Breast epithelium (tissue), 4 donors: ENCODE results near the gene TMEM161A. TPM values are rescaled to one million over a fixed set of nuclear protein-coding genes. Genes with fewer than 3 reads are reported as not detected.

ENCODE experiments used
- DNase-seq, 2 donors: peaks; one replicate each; pipeline ENCODE4 v3.0.0-alpha.2; 2019; ENCODE audit warnings: low spot score in 2 of 2
- H3K27ac ChIP-seq, 2 donors: fragments of 200-600 bp; sonication (generic) in 1 of 2; one replicate each; pipeline ENCODE4 v1.5.1; 2016 to 2019; ENCODE audit warnings: mild to moderate bottlenecking in 1 of 2
- H3K27me3 ChIP-seq, 2 donors: fragments of 200-600 bp; sonication (generic) in 1 of 2; one replicate each; pipeline versions ENCODE4 v1.5.1 to v1.6.0; 2017 to 2019; ENCODE audit warnings: control low read depth in 1 of 2, mild to moderate bottlenecking in 1 of 2
- H3K36me3 ChIP-seq: fragments of 200-600 bp; one replicate; pipeline ENCODE4 v1.5.1; 2019
- H3K4me1 ChIP-seq, 2 donors: fragments of 200-600 bp; sonication (generic); one replicate each; pipeline ENCODE4 v1.5.1; 2016 to 2019; ENCODE audit warnings: control low read depth in 1 of 2
- H3K4me3 ChIP-seq, 3 donors: fragments of 200-600 bp; sonication (generic); 1 replicate in 2 of 3; 2 replicates in 1 of 3; pipeline ENCODE4 v1.5.1; 2016 to 2019; ENCODE audit warnings: mild to moderate bottlenecking in 3 of 3, moderate library complexity in 2 of 3
- H3K9me3 ChIP-seq, 2 donors: fragments of 200-600 bp; sonication (generic) in 1 of 2; one replicate each; pipeline ENCODE4 v1.5.1; 2016 to 2019; ENCODE audit warnings: control low read depth in 1 of 2
- CTCF ChIP-seq, 3 donors: fragments of 450-650 bp; IDR thresholded peaks; one replicate each; pipeline ENCODE4 v1.5.1; 2016 to 2017; ENCODE audit warnings: antibody characterized with exemption in 3 of 3, mild to moderate bottlenecking in 3 of 3, moderate library complexity in 3 of 3
- POLR2A ChIP-seq: fragments of 450-650 bp; IDR thresholded peaks from one replicate; pipeline ENCODE4 v1.6.1; 2016; ENCODE audit warnings: antibody characterized with exemption, mild to moderate bottlenecking, moderate library complexity
- POLR2AphosphoS5 ChIP-seq, 3 donors: sonication (generic); formaldehyde crosslinking; IDR thresholded peaks; one replicate each; pipeline ENCODE4 v1.6.1; 2017; ENCODE audit warnings: antibody characterized with exemption in 3 of 3
- intact Hi-C: fragments of 100-400 bp; cut with DNase I; formaldehyde crosslinking; loops from one replicate; pipeline ENCODE4 v1.15.1; 2023; ENCODE audit warnings: low total_unique reads
- total RNA-seq, 3 donors: library from RNA; depleted of rRNA; stranded (reverse); fragments of >200 nt; gene quantifications; one replicate each; pipeline ENCODE4 v1.1.0, GENCODE V29; 2016

The TMEM161A gene
- total RNA-seq, 3 donors from 2014 or later = 13.8 to 20.3 (median 18.0) TPM

GRCh38 chr19:19077103-19077502 lies 61.2 kb downstream of the TMEM161A start:
- H3K27ac ChIP-seq = no peak overlapping the region
- no peak for TF ChIP-seq POLR2A
- DNase-seq = no peak
- intact Hi-C loops = no loop called here
- H3K4me1 ChIP-seq = no peaks in the 10 kb centered on the region
- no peaks in the 10 kb centered on the region for H3K27me3 ChIP-seq
- H3K36me3 ChIP-seq = no peaks in the 10 kb centered on the region
- H3K4me3 ChIP-seq = no peak overlapping the region
- no peaks in the 10 kb centered on the region for H3K9me3 ChIP-seq

- Histone ChIP-seq H3K4me3 (no peak overlapping the region), H3K4me1 (no peaks in the 10 kb centered on the region), H3K27ac (no peak overlapping the region), H3K9me3 (no peaks in the 10 kb centered on the region), H3K27me3 (no peaks in the 10 kb centered on the region), H3K36me3 (no peaks in the 10 kb centered on the region)
- intact Hi-C loops = no loop called here
- DNase-seq = no peak
- TF ChIP-seq POLR2AphosphoS5 (IDR thresholded peaks at IDR 0.05) (no peak), CTCF (IDR thresholded peaks at IDR 0.05) (no peak), POLR2A (no peak)
Observed at GRCh38 chr19:19076476-19076875, 61.8 kb downstream of the TMEM161A start.

DNA sequence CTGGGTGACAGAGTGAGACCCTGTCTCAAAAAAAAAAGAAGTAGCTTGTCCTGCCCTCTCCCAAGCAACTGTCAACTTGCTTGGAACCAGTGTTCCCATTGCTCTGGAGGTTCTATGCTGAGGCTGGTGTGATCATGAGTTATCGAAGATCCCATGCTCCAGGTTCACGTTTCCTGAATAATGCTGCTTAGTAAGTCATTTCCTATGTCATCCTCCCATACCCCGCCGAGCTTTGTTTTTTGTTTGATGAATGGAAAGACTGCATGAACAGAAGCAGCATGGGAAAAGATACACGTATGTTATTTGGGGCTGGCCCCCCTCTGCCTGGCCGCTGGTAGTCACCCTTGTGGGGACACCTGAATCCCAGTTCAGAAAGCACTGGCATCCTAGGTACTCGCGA lies 63.2 kb downstream of the TMEM161A start:
- DNase-seq = no peak
- H3K27ac ChIP-seq = no peak overlapping the region
- intact Hi-C loops = no loop called here
- no peaks in the 10 kb centered on the region for H3K27me3 ChIP-seq
- no peak overlapping the region for H3K4me3 ChIP-seq
- H3K36me3 ChIP-seq = no peaks in the 10 kb centered on the region
- no peaks in the 10 kb centered on the region for H3K9me3 ChIP-seq
- no peak for TF ChIP-seq POLR2AphosphoS5 (IDR thresholded peaks at IDR 0.05)
- no peak for TF ChIP-seq CTCF (IDR thresholded peaks at IDR 0.05)
- TF ChIP-seq POLR2A = no peak
- no peaks in the 10 kb centered on the region for H3K4me1 ChIP-seq

DNA sequence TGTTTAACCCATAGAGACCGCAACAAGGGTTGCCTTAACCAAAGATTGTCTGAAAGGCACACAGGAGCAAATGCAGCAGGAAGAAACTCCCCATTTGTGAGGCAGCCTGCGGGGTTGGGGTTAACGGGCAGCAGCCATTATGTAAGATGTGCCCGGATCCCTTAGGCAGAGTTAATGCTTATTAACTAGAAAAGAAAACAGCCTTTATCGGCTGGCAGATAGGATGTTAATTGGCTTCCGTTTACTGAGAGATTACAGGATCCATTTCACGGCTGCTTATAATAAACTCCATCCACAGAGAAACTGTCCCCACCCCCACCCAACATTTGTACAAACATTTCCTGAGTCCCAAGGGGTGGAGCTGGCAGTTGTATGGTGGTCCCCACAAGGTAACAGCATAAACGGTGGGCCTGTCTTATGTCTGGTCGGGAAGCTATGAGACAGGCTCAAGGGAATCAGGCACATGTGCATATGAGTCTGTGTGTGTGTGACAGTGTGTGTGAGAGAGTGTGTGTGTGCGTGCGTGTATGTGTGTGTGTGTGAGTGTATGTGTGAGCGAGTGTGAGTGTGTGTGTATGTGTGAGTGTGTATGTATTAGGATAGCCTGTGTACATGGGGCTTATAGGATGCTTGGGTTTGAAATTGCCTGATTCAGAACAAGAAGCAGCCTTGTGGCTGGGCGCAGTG lies 63.9 kb downstream of the TMEM161A start:
- TF ChIP-seq POLR2AphosphoS5 (IDR thresholded peaks at IDR 0.05) (no peak), POLR2A (no peak), CTCF (IDR thresholded peaks at IDR 0.05) (no peak)
- no peak overlapping the region for H3K27ac ChIP-seq
- H3K9me3 ChIP-seq = no peaks in the 10 kb centered on the region
- no peak overlapping the region for H3K4me3 ChIP-seq
- no peaks in the 10 kb centered on the region for H3K27me3 ChIP-seq
- H3K36me3 ChIP-seq = no peaks in the 10 kb centered on the region
- H3K4me1 ChIP-seq = no peaks in the 10 kb centered on the region
- DNase-seq = no peak
- intact Hi-C loops = no loop called here

- intact Hi-C loops = no loop called here
- no peaks in the 10 kb centered on the region for H3K4me1 ChIP-seq
- no peaks in the 10 kb centered on the region for H3K36me3 ChIP-seq
- no peak for DNase-seq
- no peak overlapping the region for H3K4me3 ChIP-seq
- TF ChIP-seq POLR2AphosphoS5 (IDR thresholded peaks at IDR 0.05) (no peak), POLR2A (no peak), CTCF (IDR thresholded peaks at IDR 0.05) (no peak)
- no peak overlapping the region for H3K27ac ChIP-seq
- H3K27me3 ChIP-seq = no peaks in the 10 kb centered on the region
- no peaks in the 10 kb centered on the region for H3K9me3 ChIP-seq
Observed at GRCh38 chr19:19071897-19072296, 66.4 kb downstream of the TMEM161A start.

Other genes starting within 250 kb of the TMEM161A start
- under 1 TPM in 2 of 3 donors, not detected in 1; 0.29 to 0.66 TPM for gene CERS1, start 242.3 kb downstream of the TMEM161A start, total RNA-seq
- gene COPE, start 219.1 kb downstream of the TMEM161A start, total RNA-seq = 100 to 1,000 TPM; 144 to 204 (median 190) TPM
- gene DDX49, start 218.8 kb downstream of the TMEM161A start, total RNA-seq = 10 to 100 TPM; 34.1 to 44.9 (median 40.2) TPM
- 10 to 100 TPM; 34.2 to 62.6 (median 56.6) TPM for gene HOMER3, start 197.3 kb downstream of the TMEM161A start, total RNA-seq
- gene SUGP2, start 105.0 kb downstream of the TMEM161A start, total RNA-seq = 10 to 100 TPM; 27.8 to 58.1 (median 56.0) TPM
- gene ARMC6, start 104.9 kb downstream of the TMEM161A start, total RNA-seq = 10 to 100 TPM; 20.3 to 29.5 (median 27.7) TPM
- gene SLC25A42, start 74.5 kb downstream of the TMEM161A start, total RNA-seq = 10 to 100 TPM in 1 of 3 donors, 1 to 10 TPM in 2; 6.4 to 12.8 (median 9.8) TPM
- under 1 TPM in 2 of 3 donors, not detected in 1; 0.59 to 0.64 TPM for gene MEF2B, start 31.8 kb upstream of the TMEM161A start, total RNA-seq
- gene BORCS8, start 53.7 kb upstream of the TMEM161A start, total RNA-seq = 10 to 100 TPM; 15.2 to 18.0 (median 16.7) TPM
- gene RFXANK, start 53.8 kb upstream of the TMEM161A start, total RNA-seq = 10 to 100 TPM; 43.9 to 51.1 (median 47.7) TPM
- gene NR2C2AP, start 64.9 kb upstream of the TMEM161A start, total RNA-seq = 10 to 100 TPM; 19.8 to 24.1 (median 21.6) TPM
- gene NCAN, start 73.5 kb upstream of the TMEM161A start, total RNA-seq = not detected
- gene TM6SF2, start 134.8 kb upstream of the TMEM161A start, total RNA-seq = under 1 TPM; 0.32 to 0.98 (median 0.88) TPM
- gene SUGP1, start 182.0 kb upstream of the TMEM161A start, total RNA-seq = 10 to 100 TPM; 23.8 to 31.6 (median 29.8) TPM
- 10 to 100 TPM; 33.4 to 59.4 (median 53.1) TPM for gene MAU2, start 182.4 kb upstream of the TMEM161A start, total RNA-seq